HuH-7 (cell line): ENCODE data around the gene WNT9A.

Experiments
- DNase-seq: peaks from one replicate; pipeline ENCODE4 v3.0.0; 2011; ENCODE audit warnings: low spot score

The WNT9A gene

DNA sequence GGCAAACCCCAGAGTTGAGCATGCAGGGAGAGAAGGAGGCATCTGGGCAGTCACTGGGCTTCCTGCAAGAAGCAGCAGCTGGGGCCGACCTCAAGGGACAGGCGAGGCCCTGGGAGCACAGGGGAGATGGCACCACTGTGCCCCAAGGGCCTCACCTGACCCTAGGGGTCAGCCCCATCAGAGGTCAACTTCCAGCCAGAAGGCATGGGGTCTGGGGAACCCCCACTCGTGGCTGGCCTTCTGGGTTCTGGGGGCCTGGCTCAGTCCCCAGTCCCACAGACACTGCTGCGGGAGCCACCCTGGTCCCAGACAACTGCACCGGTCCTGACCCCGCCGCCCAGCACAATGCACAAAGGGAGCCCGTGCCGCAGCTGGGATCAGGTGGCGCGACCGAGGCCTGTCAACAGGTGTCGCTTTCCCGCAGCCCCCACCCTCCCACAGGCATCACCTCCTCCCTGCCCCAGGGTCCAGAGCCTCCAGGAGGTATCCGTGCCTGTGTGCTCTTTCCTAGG is 6.2 kb downstream of the WNT9A start:
- DNase-seq = no peak

DNA sequence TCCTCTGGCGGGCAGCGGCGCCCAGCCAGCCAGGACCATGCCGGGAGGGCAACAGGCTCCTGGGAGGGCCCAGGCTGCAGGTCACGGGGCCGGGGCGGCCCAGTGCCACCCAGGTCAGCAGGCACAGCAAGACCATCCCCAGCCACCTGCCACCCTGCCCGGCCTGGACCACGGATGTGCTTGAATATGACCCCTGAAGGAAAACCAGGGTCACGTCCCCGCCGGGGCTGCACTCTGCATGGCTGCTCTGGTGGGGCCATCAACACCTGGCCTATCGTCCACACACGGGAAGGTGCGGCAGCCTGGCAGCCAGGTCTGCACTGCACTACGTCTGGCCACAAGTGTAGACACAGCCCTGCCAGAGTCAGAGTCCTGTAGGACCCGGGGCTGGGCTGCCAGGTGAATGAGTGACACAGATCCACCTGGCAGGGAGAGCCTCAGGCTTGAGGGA is 6.9 kb downstream of the WNT9A start:
- DNase-seq = no peak

DNA sequence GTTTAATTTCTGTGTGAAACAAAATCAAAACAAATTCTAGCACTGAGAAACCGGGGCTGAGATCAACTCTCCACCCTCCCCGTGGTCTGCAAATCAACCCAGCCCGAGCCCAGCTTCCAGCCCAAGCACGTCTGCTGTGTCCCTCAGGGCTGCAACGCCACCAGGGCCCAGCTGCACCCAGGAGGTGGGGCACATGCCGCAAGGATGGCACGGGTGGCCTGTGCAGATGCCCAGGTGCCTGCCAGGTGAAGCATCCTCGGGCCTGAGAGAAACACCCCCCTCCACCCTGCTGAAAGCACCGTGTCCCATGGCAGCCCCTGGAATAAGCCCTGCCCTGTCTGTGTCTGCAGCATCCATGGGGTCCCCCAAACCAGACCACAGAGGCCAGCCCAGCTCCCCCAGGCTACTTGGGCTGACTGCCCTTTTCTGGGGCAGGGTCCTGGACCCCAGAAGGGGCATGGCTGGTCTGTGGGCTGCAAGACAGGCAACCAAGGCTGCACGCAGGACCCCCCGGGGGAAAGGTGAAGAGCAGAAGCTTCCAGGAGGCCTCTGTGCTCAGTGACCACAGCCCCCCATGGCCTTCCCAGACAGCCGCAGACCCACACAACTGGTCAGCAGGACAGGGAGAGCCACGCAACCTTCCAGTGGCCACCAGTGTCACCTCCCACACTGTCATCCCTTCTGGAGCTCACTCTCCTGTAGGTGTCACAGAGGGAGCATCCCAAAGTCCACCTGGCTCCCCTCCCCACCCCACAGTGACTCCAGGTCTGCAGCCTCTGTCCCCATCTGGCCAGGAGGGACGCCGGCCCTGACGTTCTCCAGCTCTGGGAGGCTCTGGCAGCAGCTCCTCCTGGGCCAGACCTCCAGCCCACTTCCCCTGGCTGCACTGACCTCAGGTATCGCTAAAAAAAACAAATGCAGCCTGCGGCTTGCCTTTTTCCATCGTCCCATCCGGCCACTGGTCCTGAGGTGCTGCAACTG is 7.7 kb downstream of the WNT9A start:
- DNase-seq = no peak

DNA sequence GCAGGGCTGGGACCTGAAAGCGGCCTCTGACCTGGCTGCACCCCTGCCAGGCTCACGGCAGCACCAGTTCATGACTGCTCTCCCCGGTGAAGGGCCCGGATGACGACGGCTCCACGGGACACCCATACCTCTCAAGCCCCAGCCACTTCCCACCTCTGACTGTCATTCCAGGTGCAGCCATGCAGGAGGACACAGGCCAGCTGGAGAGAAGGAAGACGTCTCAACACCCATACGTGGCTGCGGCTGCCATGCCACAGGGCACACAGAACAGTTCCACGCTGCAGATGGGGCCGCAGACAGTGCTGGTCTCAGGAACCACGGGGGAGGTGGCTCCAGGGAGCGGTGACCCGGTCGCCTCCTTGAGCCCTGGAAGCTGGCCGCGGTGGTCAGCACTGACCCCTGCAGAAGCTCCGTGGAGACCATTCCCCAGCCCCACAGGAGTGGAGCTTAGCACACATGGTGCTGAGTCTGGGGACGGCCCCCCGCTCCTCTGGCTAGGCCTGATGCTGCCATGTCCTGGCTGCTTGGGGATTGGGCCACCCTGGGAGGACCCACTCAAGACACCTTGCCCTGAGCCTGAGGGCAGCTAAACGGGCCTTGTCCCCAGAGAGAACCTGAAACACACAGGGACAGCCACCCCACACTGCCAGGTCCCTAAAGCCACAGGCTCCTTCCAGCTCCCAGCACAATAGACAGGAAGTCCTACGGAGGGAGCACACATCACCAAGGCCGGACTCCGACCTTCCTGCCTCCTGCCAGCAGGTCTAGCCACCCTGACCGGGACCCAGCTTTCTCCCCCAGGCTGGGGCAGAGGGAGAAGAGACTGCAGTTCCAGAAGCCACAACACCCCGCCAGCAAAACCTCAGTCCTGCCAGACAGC is 8.6 kb downstream of the WNT9A start:
- DNase-seq = no peak

GRCh38 chr1:227938276-227938675 is 9.5 kb downstream of the WNT9A start:
- no peak for DNase-seq

DNA sequence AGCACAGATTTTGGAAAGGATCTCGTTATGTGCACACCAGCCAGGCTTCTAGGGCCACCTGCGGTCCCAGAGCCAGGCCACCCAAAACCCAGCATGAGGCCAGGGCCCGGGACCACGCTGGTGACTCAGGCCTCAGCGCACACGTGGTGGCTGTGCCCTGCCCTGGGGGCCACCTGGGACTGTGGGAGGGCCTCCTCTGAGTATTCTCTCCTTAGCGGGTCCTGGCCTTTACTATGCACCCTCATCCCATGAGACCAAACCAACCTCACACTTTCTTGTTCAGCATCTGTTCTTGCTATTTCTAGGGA is 9.9 kb downstream of the WNT9A start:
- DNase-seq = no peak

DNA sequence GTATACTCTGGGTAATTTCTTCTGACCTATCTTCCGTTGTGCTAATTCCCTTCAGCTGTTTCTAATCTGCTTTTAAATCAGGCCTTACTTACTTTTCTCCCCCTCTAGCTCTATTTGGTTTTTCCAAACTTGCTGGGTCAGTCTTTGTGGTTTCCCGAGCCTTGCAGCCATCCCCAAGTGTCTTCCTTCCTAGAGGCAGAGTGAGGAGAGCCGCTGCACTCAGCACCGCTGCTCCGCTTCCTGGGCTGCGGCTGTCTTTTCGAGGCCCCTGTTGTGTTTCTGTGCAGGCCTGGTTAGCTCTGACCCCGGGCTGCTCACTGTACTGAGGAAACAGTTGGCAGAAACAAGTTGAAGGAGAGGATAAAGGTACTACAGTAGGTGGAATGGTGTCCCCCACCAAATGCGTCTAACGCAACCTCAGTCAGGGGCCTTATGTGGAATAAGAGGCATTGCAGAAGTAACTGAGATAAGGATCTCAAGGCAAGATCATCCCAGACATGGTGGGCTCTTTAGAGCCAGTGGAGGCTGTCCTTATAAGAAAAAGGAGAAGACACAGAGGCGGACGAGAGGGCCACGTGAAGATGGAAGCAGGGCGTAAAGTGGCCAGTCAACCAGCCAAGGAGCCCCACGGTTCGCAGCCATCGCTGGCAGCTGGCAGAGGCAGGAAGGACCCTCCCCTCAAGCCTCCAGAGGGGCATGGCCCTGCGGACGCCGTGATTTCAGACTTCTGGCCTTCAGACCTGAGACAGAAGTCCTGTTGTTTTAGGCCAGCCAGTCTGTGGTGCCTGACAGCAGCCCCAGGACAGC is 10.5 kb downstream of the WNT9A start:
- no peak for DNase-seq

GRCh38 chr1:227935826-227936225 is 11.9 kb downstream of the WNT9A start:
- no peak for DNase-seq

DNA sequence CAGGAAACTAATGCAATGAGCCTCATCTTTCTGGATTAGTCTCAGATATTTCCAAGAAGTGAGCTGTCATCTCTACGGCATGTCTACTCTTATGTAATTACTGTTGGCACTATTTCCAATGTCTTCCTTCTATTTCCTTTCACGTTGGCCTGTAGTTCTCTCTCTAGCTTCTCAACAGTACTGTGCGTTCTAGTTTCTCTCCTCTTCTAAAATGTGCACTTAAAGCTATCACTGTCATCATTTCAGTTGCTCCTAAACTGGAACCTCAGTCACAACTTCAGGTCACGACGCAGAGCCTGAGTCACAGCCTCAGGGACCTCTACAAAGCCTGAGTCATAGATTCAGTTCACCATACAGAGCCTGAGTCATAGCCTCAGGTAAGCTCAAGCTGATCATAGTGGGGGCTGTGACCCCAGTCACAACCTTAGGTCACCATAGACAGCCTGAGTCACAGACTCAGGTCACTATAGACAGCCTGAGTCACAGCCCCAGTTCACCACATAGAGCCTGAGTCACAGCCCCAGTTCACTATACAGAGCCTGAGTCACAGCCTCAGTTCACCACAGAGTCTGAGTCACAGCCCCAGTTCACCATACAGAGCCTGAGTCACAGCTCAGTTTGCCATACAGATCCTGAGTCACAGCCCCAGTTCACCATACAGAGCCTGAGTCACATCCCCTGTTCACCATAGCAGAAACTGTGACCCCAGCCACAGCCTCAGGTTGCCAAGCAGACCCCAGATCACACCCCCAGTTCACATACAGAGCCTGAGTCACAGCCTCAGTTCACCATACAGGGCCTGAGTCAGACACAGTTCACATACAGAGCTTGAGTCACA is 13.0 kb downstream of the WNT9A start:
- no peak for DNase-seq

DNA sequence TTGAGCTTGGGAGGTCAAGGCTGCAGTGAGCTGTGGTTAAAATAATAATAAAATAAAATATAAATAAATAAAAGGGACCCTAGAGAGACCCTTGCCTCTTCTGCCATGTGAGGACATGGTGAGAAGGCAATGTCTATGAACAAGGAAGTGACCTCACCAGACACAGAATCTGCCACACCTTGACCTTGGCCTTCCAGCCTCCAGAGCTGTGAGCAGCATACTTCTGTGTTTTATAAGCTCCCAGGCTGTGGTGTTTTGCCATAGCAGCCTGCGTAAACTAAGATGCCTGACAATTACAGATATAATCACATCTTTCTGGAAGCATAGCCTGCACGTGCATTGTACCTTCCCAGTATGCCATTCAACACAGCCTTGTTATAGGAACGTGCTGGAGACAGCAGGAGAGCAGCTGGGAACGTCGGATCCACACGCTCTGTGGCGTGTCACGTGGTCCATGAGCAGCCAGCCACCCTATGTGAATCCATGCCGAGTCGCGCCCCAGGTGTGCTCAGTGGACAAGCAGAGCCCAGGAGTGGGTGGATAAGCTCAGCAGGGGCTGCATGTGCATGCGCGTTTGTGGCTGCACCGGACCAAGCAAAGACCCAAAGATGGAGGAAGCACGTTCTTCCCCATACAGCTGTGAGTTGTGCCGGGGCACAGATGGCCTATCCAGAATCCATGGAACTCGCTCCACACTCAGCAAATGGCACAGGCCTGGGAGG is 17.8 kb downstream of the WNT9A start:
- DNase-seq = no peak

DNA sequence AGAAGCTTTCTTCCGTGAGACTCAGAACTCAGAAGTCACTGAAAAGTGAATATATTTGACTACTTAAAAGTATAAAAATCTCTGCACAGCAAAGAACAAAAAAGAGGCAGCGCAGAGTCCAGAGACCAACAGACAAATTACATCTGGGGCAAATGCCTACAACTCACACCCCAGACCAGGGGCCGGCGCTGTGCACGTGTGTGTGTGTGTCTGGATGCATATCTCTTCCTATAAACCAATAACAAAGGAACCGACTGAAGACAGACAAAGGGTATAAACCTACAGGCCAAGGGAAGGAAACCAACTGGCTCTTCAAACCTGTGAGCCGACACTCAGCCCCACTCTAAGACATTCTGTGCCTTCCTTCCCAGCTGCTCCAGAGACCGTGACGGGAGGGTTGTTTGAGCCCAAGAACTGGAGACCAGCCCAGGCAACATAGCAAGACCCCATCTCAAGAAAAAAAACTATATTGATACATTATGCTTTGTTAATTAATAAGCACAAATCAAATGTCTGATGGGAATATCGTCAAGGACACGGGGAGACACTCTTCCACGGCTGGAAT is 18.8 kb downstream of the WNT9A start:
- DNase-seq = no peak

DNA sequence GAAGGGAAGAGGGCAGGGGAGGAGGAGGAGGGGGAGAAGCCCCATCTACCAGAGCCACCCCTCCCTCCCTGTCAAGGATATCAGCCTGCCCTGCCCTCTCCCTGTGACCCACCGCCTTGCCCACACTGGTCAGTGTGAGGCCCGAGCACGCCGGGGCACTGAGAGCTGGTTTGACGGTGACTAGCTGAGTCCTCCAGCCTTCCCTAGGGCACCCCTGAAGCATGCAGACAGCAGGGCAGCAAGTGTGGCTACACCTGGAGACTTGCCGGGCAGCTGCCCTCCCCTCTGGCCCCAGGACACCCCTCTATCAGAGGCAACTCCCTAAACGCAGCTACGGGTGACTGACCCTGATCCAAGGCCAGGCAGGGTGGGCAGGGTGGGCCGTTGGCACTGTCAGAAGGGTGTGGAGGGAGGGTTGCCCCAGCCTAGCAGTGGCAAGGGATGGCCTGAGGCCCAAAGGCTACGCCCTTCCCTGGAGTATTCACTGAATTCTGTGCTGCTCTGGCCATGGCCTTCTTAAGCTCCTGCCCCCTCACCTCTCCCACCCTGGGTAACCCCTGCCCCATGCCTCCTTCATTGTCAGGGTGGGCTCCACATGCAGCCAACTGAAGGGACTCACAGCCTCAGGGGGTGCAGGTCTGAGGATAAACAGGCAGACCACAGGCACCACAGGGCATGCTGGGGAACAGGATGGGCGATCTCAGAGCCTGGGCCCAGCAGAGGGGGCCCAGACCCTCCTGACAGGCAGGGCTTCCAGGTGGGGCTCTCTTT is 19.6 kb downstream of the WNT9A start:
- no peak for DNase-seq

DNA sequence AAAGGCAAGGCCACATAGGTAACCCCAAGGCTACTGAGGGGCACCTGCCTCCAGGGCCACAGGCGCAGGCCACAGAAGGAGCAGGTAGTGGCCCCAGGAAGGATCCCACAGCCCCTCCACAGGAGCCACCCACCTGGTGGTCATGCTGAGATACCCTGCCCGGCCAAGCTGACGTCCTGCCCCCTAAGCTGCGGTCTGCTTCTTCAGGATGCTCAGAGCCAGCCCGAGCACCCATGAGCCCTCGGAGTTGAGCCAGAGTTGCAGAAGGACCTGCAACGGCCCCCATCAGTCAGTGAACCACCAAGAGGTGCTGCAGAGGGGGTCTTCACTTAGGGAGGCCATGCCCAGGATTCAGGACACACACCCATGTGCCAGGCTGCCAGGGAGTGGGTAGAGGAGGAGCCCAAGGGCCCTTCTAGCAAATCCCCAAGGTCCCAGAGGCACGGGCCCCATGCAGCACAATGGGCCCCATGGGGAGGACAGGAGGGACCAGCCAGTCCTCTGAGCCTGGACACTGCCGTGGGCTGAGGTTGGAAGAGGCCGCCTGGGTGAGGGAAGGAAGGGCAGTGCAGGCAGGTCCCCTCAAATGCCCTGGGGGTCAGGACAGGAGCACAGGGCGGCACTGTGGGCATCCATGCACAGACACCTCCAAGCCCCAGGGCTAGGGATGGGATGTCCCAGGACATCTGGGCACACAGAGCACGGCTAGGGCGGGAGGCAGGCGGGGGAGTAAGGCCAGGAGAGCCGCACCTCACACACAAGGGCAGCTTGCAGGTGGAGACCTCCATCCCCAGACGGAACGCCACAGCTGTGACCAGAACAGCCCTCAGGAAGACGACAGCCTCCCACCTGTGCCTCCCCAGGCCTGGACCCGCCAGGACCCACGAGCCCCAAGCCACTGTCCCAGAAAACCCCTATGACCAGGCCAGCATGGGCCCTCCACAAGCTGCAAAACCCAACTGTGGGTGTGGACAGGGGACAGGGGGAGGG is 20.5 kb downstream of the WNT9A start:
- no peak for DNase-seq

- DNase-seq = no peak
Measured at GRCh38 chr1:227926216-227926791, 21.4 kb downstream of the WNT9A start.

- DNase-seq = no peak
Measured at GRCh38 chr1:227925582-227926198, 22.0 kb downstream of the WNT9A start.

GRCh38 chr1:227924833-227925574 is 22.7 kb downstream of the WNT9A start:
- no peak for DNase-seq
